ENCODE measurements around the gene P3H2.
"Not testable (repeated sequence)": the region's sequence is repeated elsewhere in the genome, so short reads cannot be mapped to it uniquely, and the experiment has no call there.

P3H2 gene

GRCh38 chr3:190079173-190079572 lies 41.5 kb downstream of the P3H2 start:
- not testable (repeated sequence) for DNase-seq

- DNase-seq: no peak
Observed at GRCh38 chr3:190077395-190078045, 43.2 kb downstream of the P3H2 start.

- no peak for DNase-seq
Observed at GRCh38 chr3:190076601-190077394, 43.9 kb downstream of the P3H2 start.

GRCh38 chr3:190076136-190076535 lies 44.6 kb downstream of the P3H2 start:
- no peak for DNase-seq

GRCh38 chr3:190074817-190075216 lies 45.9 kb downstream of the P3H2 start:
- no peak for DNase-seq

- no peak for DNase-seq
Observed at GRCh38 chr3:190073264-190074008, 47.3 kb downstream of the P3H2 start.

GRCh38 chr3:190072856-190073255 lies 47.8 kb downstream of the P3H2 start:
- no peak for DNase-seq

- not testable (repeated sequence) for DNase-seq
Observed at GRCh38 chr3:190071921-190072320, 48.8 kb downstream of the P3H2 start.

GRCh38 chr3:190070622-190071347 lies 49.9 kb downstream of the P3H2 start:
- peak; percentile 63 for DNase-seq

- DNase-seq: no peak
Observed at GRCh38 chr3:190065204-190065603, 55.5 kb downstream of the P3H2 start.

- no peak for DNase-seq
Observed at GRCh38 chr3:190064659-190065058, 56.0 kb downstream of the P3H2 start.

GRCh38 chr3:190064112-190064511 lies 56.6 kb downstream of the P3H2 start:
- DNase-seq: no peak

GRCh38 chr3:190063490-190063889 lies 57.2 kb downstream of the P3H2 start:
- no peak for DNase-seq

GRCh38 chr3:190060192-190060775 lies 60.4 kb downstream of the P3H2 start:
- no peak for DNase-seq

GRCh38 chr3:190059242-190059590 lies 61.5 kb downstream of the P3H2 start:
- DNase-seq: no peak

- DNase-seq: no peak
Observed at GRCh38 chr3:190058521-190059241, 62.0 kb downstream of the P3H2 start.

- no peak for DNase-seq
Observed at GRCh38 chr3:190056742-190057141, 64.0 kb downstream of the P3H2 start.

- no peak for DNase-seq
Observed at GRCh38 chr3:190055773-190056172, 64.9 kb downstream of the P3H2 start.

- DNase-seq: no peak
Observed at GRCh38 chr3:190053919-190054672, 66.6 kb downstream of the P3H2 start.

- DNase-seq: no peak
Observed at GRCh38 chr3:190051641-190052040, 69.1 kb downstream of the P3H2 start.

GRCh38 chr3:190048932-190049441 lies 71.7 kb downstream of the P3H2 start:
- DNase-seq: no peak

Data from NCI-H774 (cell line).